ENCODE results near the gene ERI2.

ERI2 gene

DNA sequence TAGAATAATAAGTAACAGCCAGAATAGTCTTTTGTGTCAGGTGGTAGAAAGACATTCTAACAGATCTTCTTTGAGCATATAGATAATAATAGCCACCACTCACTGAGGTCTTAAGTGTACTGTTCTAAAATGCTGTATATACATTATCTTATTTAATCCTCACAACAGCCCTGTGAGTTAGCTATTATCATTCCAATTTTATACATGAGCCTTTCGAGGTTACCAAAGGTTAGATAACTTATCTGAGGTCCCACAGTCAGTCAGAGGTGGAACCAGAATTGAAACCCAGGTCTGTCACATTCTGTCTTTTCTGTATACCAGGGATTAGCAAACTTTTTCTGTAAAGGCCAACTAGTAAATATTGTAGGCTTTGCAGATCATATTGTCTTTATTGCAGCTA, 23.3 kb upstream of the ERI2 start:
- DNase-seq (ENCODE audit: extremely low spot score) = no peak
- POLR2A ChIA-PET = no interaction called here
- TF ChIP-seq, protein P1, sequence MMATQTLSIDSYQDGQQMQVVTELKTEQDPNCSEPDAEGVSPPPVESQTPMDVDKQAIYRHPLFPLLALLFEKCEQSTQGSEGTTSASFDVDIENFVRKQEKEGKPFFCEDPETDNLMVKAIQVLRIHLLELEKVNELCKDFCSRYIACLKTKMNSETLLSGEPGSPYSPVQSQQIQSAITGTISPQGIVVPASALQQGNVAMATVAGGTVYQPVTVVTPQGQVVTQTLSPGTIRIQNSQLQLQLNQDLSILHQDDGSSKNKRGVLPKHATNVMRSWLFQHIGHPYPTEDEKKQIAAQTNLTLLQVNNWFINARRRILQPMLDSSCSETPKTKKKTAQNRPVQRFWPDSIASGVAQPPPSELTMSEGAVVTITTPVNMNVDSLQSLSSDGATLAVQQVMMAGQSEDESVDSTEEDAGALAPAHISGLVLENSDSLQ (IDR thresholded peaks at IDR 0.05) = no peak
- TF ChIP-seq ELF4 (IDR thresholded peaks at IDR 0.05) (no peak), TARDBP (IDR thresholded peaks at IDR 0.05) (no peak), NFRKB (IDR thresholded peaks at IDR 0.05) (no peak), BHLHE40 (IDR thresholded peaks at IDR 0.05; ENCODE audit: borderline replicate concordance) (no peak), SP1 (IDR thresholded peaks at IDR 0.05) (no peak), CTBP1 (IDR thresholded peaks at IDR 0.05; ENCODE audit: borderline replicate concordance) (no peak), FOXM1 (IDR thresholded peaks at IDR 0.05; ENCODE audit: borderline replicate concordance) (no peak), HDGF (IDR thresholded peaks at IDR 0.05; ENCODE audit: borderline replicate concordance) (no peak)
- CTCF ChIA-PET = no interaction called here

GRCh38 chr16:20826039-20826566, 19.8 kb upstream of the ERI2 start:
- POLR2A ChIA-PET = interaction anchor here (1.1 kb wide), 1 partner anchor 19 kb away, joined by 3 read pairs; the partner anchor contains the start of genes ERI2 and REXO5
- DNase-seq (ENCODE audit: extremely low spot score) = no peak
- CTCF ChIA-PET = no interaction called here
- no peak for TF ChIP-seq SUZ12 (IDR thresholded peaks at IDR 0.05)
- TF ChIP-seq, protein P1 (IDR thresholded peaks at IDR 0.05) = no peak
- TF ChIP-seq NFRKB (IDR thresholded peaks at IDR 0.05) = no peak
- no peak for TF ChIP-seq FOXM1 (IDR thresholded peaks at IDR 0.05; ENCODE audit: borderline replicate concordance)
- TF ChIP-seq L3MBTL2 (conservative IDR thresholded peaks at IDR 0.05) = no peak
- TF ChIP-seq CTBP1 (IDR thresholded peaks at IDR 0.05; ENCODE audit: borderline replicate concordance) = no peak
- TF ChIP-seq LEF1 (IDR thresholded peaks at IDR 0.05; ENCODE audit: borderline replicate concordance) = no peak
- no peak for TF ChIP-seq ZNF384 (IDR thresholded peaks at IDR 0.05)

- CTCF ChIA-PET = no interaction called here
- no peak for TF ChIP-seq HDGF (IDR thresholded peaks at IDR 0.05; ENCODE audit: borderline replicate concordance)
- TF ChIP-seq ELF4 (IDR thresholded peaks at IDR 0.05) = no peak
- no peak for TF ChIP-seq FOXK2 (IDR thresholded peaks at IDR 0.05)
- TF ChIP-seq TARDBP (IDR thresholded peaks at IDR 0.05) = no peak
- TF ChIP-seq NFRKB (IDR thresholded peaks at IDR 0.05) = no peak
- no peak for TF ChIP-seq ZNF384 (IDR thresholded peaks at IDR 0.05)
- no peak for TF ChIP-seq CTBP1 (IDR thresholded peaks at IDR 0.05; ENCODE audit: borderline replicate concordance)
- TF ChIP-seq FOXA1 (IDR thresholded peaks at IDR 0.05) = no peak
- TF ChIP-seq, protein P1 (IDR thresholded peaks at IDR 0.05) = no peak
- TF ChIP-seq SP1 (IDR thresholded peaks at IDR 0.05) = no peak
- TF ChIP-seq FOXM1 (IDR thresholded peaks at IDR 0.05; ENCODE audit: borderline replicate concordance) = no peak
- TF ChIP-seq ARNT (IDR thresholded peaks at IDR 0.05) = no peak
- TF ChIP-seq L3MBTL2 (conservative IDR thresholded peaks at IDR 0.05) = no peak
- no peak for TF ChIP-seq LEF1 (IDR thresholded peaks at IDR 0.05; ENCODE audit: borderline replicate concordance)
- TF ChIP-seq BHLHE40 (IDR thresholded peaks at IDR 0.05; ENCODE audit: borderline replicate concordance) = no peak
- TF ChIP-seq SUZ12 (IDR thresholded peaks at IDR 0.05) = no peak
- DNase-seq (ENCODE audit: extremely low spot score) = no peak
- POLR2A ChIA-PET = no interaction called here
These were observed 16.5 kb upstream of the ERI2 start for GRCh38 chr16:20822521-20823325.

GRCh38 chr16:20821682-20822081, 15.4 kb upstream of the ERI2 start:
- DNase-seq (ENCODE audit: extremely low spot score) = no peak
- CTCF ChIA-PET = no interaction called here
- TF ChIP-seq, protein P1 (IDR thresholded peaks at IDR 0.05) = no peak
- TF ChIP-seq SUZ12 (IDR thresholded peaks at IDR 0.05) = no peak
- TF ChIP-seq SP1 (IDR thresholded peaks at IDR 0.05) = no peak
- TF ChIP-seq ARNT (IDR thresholded peaks at IDR 0.05) = no peak
- no peak for TF ChIP-seq LEF1 (IDR thresholded peaks at IDR 0.05; ENCODE audit: borderline replicate concordance)
- no peak for TF ChIP-seq FOXK2 (IDR thresholded peaks at IDR 0.05)
- no peak for TF ChIP-seq NFRKB (IDR thresholded peaks at IDR 0.05)
- TF ChIP-seq ELF4 (IDR thresholded peaks at IDR 0.05) = no peak
- no peak for TF ChIP-seq FOXA1 (IDR thresholded peaks at IDR 0.05)
- no peak for TF ChIP-seq ZNF384 (IDR thresholded peaks at IDR 0.05)
- TF ChIP-seq TARDBP (IDR thresholded peaks at IDR 0.05) = no peak
- no peak for TF ChIP-seq FOXM1 (IDR thresholded peaks at IDR 0.05; ENCODE audit: borderline replicate concordance)
- no peak for TF ChIP-seq L3MBTL2 (conservative IDR thresholded peaks at IDR 0.05)
- no peak for TF ChIP-seq BHLHE40 (IDR thresholded peaks at IDR 0.05; ENCODE audit: borderline replicate concordance)
- TF ChIP-seq CTBP1 (IDR thresholded peaks at IDR 0.05; ENCODE audit: borderline replicate concordance) = no peak
- TF ChIP-seq HDGF (IDR thresholded peaks at IDR 0.05; ENCODE audit: borderline replicate concordance) = no peak
- POLR2A ChIA-PET = no interaction called here

GRCh38 chr16:20818929-20819585, 12.8 kb upstream of the ERI2 start:
- TF ChIP-seq ELF4 (IDR thresholded peaks at IDR 0.05) = no peak
- DNase-seq (ENCODE audit: extremely low spot score) = no peak
- ChIA-PET CTCF (no interaction called here), POLR2A (interaction anchor here (1.1 kb wide), 1 partner anchor 12 kb away, joined by 4 read pairs; the partner anchor contains the start of genes ERI2 and REXO5)

Measured in HEK293T (cell line).